Urinary bladder (tissue), 4 donors: ENCODE measurements around the gene CRY2. TPM values are rescaled to one million over a fixed set of nuclear protein-coding genes. Genes with fewer than 3 reads are reported as not detected.
"Not testable (repeated sequence)": the region's sequence is repeated elsewhere in the genome, so short reads cannot be mapped to it uniquely, and the experiment has no call there.

Source experiments
- DNase-seq: peaks from one replicate; pipeline ENCODE4 v3.0.0-alpha.2; 2015; ENCODE audit errors: extremely low spot score
- H3K27ac ChIP-seq: one replicate; pipeline ENCODE4 v1.5.1; 2013; ENCODE audit warnings: low read depth, mild to moderate bottlenecking, moderate library complexity
- H3K36me3 ChIP-seq: one replicate; pipeline ENCODE4 v1.6.1; 2013; ENCODE audit warnings: mild to moderate bottlenecking, moderate library complexity; ENCODE audit not compliant: insufficient read depth
- H3K4me1 ChIP-seq: one replicate; pipeline ENCODE4 v1.6.1; 2013; ENCODE audit warnings: mild to moderate bottlenecking, moderate library complexity; ENCODE audit not compliant: insufficient read depth
- H3K4me3 ChIP-seq: one replicate; pipeline ENCODE4 v1.5.1; 2013; ENCODE audit warnings: low read depth, low read length
- WGBS: extraction: QIAGEN DNeasy Blood & Tissue Kit; methylation state at CpG from one replicate; pipeline ENCODE4 v1.1.7; 2013; 5-methylcytosine and 5-hydroxymethylcytosine counted together
- polyA plus RNA-seq: library from polyadenylated mRNA; stranded (reverse); fragments of 200-250 nt; gene quantifications from one replicate; pipeline ENCODE4 v1.2.3, GENCODE V29; 2013
- total RNA-seq: library from RNA; depleted of rRNA; stranded (reverse); fragments of >200 nt; gene quantifications from one replicate; pipeline ENCODE4 v1.2.3, GENCODE V29; 2014
- donor health status: healthy with polysubstance abuse.
- donor health status: healthy.

Gene CRY2
- total and polyA plus RNA-seq, 2 donors = 31.0 to 32.4 TPM

GRCh38 chr11:45820211-45820857 lies 26.9 kb upstream of the CRY2 start:
- DNase-seq = no peak
- Histone ChIP-seq H3K4me3 (no peak overlapping the region), H3K27ac (no peak overlapping the region), H3K36me3 (no peaks in the 10 kb centered on the region), H3K4me1 (no peaks in the 10 kb centered on the region)
- WGBS = 74% methylated on average over 5 of the region's 5 CpGs

DNA sequence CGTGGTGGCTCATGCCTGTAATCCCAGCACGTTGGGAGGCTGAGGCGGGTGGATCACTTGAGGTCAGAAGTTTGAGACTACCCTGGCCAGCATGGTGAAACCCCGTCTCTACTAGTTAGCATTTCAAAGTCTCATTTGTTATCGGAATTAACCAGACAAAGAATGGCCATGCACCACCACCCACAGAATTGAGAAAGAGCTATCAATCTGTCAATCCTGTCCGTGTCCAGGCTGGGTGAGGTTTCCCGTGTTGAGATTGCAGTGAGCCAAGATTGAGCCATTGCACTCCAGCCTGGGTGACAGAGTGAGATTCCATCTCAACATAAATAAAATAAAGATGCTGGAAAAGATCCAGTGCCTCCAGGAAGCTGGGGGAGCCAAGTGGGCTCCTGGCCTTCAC lies 20.8 kb upstream of the CRY2 start:
- H3K4me1 ChIP-seq, H3K4me3 ChIP-seq, DNase-seq, H3K36me3 ChIP-seq, H3K27ac ChIP-seq: not testable (repeated sequence)
- WGBS = 45% methylated on average over 7 of the region's 7 CpGs

DNA sequence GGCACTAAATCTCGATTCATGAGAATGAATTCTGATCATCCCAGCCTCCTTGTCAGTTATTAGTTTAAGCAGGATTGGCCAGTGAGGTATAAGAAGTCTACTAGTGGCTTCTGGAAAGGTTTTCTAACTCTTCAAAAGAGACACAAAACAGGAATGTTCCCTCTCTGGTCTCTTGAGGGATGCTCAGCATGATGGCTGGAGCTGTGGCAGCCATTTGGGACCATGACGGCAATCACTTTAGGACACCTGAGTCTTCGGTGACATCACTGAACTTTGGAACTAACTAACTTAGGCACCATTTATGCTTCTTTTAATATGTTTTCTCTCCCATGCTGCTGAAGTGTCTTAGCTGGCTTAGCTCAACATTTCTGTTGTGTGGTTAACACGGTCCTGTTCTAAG lies 20.2 kb upstream of the CRY2 start:
- H3K4me3 ChIP-seq = no peak overlapping the region
- no peak for DNase-seq
- H3K27ac ChIP-seq = no peak overlapping the region
- 94% methylated on average over 4 of the region's 4 CpGs for WGBS
- no peaks in the 10 kb centered on the region for H3K36me3 ChIP-seq
- H3K4me1 ChIP-seq = no peaks in the 10 kb centered on the region

GRCh38 chr11:45828996-45829395 lies 18.3 kb upstream of the CRY2 start:
- WGBS = 60% methylated on average over 4 of the region's 4 CpGs
- H3K4me3 ChIP-seq = no peak overlapping the region
- H3K4me1 ChIP-seq = no peaks in the 10 kb centered on the region
- DNase-seq = no peak
- no peaks in the 10 kb centered on the region for H3K36me3 ChIP-seq
- no peak overlapping the region for H3K27ac ChIP-seq

GRCh38 chr11:45830596-45830995 lies 16.7 kb upstream of the CRY2 start:
- H3K36me3 ChIP-seq = no peaks in the 10 kb centered on the region
- no peaks in the 10 kb centered on the region for H3K4me1 ChIP-seq
- no peak overlapping the region for H3K4me3 ChIP-seq
- 92% methylated on average over 2 of the region's 2 CpGs for WGBS
- H3K27ac ChIP-seq = no peak overlapping the region
- DNase-seq = no peak

- no peak for DNase-seq
- no peak overlapping the region for H3K4me3 ChIP-seq
- 67% methylated on average over 9 of the region's 9 CpGs for WGBS
- H3K36me3 ChIP-seq = no peaks in the 10 kb centered on the region
- H3K27ac ChIP-seq = no peak overlapping the region
- no peaks in the 10 kb centered on the region for H3K4me1 ChIP-seq
Observed at GRCh38 chr11:45832811-45833441, 14.3 kb upstream of the CRY2 start.

DNA sequence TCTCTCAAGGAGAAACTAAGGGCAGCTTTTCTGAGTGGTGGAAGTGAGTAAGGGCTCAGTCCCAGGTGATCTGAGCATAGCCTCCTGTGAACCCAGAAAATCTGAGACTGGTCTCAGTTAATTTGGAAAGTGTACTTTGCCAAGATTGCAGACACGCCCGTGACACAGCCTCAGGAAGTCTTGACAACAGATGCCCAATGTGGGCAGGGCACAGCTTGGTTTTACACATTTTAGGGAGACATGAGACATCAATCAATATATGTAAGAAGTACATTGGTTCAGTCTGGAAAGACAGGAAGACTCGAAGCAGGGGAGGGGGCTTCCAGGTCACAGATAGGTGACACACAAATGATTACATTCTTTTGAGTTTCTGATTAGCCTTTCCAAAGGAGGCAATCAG lies 13.5 kb upstream of the CRY2 start:
- H3K4me1 ChIP-seq = no peaks in the 10 kb centered on the region
- WGBS = 70% methylated on average over 3 of the region's 3 CpGs
- H3K36me3 ChIP-seq = no peaks in the 10 kb centered on the region
- H3K27ac ChIP-seq = no peak overlapping the region
- no peak overlapping the region for H3K4me3 ChIP-seq
- DNase-seq = no peak

DNA sequence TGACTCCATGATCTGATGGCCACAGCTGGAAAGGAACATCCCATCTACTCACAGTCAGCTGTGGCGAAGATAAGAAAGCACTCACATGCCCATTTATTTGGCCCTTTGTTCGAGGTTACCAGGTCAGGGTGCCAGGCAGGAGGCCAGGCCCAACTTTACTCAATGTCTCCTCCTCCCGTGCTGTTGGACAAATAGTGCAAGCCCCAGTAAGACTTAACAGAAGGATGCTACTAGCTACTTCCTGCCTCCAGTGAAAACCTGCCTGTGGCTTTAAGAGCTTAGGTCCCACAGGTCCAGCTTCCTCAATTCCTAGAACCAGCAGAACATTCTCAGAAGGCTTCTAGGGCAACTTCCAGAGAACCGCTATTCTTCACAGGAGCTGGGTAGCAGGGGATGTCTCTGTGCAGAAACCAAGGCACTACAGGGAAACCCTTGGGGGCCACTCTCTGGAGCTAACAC lies 12.9 kb upstream of the CRY2 start:
- no peak overlapping the region for H3K27ac ChIP-seq
- 71% methylated on average over 4 of the region's 4 CpGs for WGBS
- H3K4me1 ChIP-seq = no peaks in the 10 kb centered on the region
- DNase-seq = no peak
- no peaks in the 10 kb centered on the region for H3K36me3 ChIP-seq
- H3K4me3 ChIP-seq = no peak overlapping the region

DNA sequence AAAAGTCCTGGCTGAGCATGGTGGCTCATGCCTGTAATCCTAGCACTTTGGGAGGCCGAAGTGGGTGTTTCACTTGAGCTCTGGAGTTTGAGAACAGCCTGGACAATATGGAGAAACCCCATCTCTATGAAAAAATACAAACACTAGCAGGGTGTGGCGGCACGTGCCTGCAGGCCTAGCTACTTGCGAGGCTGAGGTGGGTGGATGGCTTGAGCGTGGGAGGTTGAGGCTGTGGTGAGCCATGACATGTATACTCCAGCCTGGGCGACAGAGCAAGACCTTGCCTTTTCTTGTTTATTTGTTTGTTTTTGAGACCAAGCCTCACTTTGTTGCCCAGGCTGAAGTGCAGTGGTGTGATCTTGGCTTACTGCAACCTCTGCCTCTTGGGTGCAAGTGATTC lies 8.1 kb upstream of the CRY2 start:
- WGBS = 89% methylated on average over 6 of the region's 6 CpGs
- DNase-seq = no peak
- no peak overlapping the region for H3K4me3 ChIP-seq
- H3K36me3 ChIP-seq = no peaks in the 10 kb centered on the region
- no peaks in the 10 kb centered on the region for H3K4me1 ChIP-seq
- no peak overlapping the region for H3K27ac ChIP-seq

GRCh38 chr11:45840251-45840650 lies 7.0 kb upstream of the CRY2 start:
- not testable (repeated sequence) for DNase-seq, H3K27ac ChIP-seq, H3K4me1 ChIP-seq, H3K4me3 ChIP-seq, H3K36me3 ChIP-seq
- 91% methylated on average over 13 of the region's 13 CpGs for WGBS

DNA sequence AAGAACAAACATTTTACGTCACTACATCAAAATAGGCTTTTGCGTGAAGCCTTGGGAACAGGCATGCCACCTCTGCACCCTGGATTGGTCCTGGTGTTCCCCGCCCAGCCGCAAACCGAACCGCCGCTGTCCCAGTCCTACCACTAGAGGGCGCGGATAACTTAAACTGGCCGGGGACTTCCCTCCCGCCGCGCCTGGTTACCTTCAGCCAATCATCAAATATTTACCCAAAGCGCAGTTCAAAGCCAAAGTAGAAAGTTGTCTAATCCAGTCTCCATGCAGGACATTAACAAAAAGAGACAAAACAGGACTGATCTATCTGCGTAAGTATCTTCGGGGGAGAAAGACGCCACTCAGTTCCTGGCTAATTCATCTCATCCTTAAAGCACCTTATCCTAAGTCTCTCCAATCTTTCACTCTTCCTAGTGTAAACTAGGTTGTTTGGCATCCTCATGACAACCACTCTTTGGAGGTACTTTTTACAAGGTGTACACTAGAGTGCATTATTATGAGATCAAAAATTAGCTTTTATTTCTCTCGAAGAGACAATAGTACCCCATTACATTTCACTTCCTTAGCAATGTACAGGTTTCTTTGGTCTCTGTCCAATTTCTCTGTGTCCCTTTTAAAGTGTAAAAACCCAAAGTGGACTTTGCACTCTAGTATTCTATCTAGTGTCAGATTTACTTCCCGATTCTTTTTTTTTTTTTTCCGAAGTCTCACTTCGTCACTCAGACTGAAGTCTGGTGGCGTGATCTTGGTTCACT lies 3.9 kb upstream of the CRY2 start:
- no peaks in the 10 kb centered on the region for H3K4me1 ChIP-seq
- no peaks in the 10 kb centered on the region for H3K36me3 ChIP-seq
- H3K27ac ChIP-seq = peak overlapping the region; percentile 51
- no peak overlapping the region for H3K4me3 ChIP-seq
- WGBS = 15% methylated on average over 22 of the region's 22 CpGs
- peak; percentile 91 for DNase-seq

DNA sequence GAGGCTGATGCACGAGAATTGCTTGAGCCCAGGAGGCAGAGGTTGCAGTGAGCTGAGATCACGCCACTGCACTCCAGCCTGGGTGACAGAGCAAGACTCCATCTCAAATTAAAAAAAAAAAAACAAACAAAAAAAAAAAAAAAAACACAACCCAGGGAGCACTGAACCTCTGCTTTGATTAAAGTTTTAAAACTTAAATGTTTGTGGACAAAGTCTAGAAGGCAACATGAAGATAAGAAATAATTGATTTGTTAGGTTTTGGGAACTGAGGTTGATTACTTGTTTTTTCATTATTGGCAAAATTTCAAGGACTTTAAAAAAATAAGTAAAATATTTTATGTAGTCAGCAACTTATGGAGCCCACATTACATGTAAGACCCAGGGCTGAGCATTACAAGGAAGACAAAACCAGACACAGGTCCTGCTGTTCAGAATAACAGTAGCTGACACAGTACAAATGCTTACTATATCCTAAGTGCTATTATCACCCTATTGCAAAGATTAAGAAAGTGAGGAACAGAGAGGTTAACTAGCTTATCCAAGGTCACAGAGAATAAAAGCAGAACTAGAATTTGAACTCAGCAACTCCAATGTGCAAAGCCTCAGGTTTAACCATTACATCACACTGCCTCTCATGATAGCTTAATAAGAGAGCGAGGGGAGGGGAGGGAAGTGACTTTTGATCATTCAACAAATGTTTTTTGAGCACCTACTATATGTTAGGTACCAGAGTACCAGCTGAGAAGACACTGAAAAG lies 2.3 kb upstream of the CRY2 start:
- DNase-seq = no peak
- 88% methylated on average over 3 of the region's 3 CpGs for WGBS
- no peaks in the 10 kb centered on the region for H3K36me3 ChIP-seq
- no peak overlapping the region for H3K4me3 ChIP-seq
- H3K4me1 ChIP-seq = no peaks in the 10 kb centered on the region
- no peak overlapping the region for H3K27ac ChIP-seq

- 82% methylated on average over 4 of the region's 4 CpGs for WGBS
- Histone ChIP-seq H3K4me1 (no peaks in the 10 kb centered on the region), H3K27ac (peak overlapping the region; percentile 87), H3K4me3 (no peak overlapping the region), H3K36me3 (no peaks in the 10 kb centered on the region)
- no peak for DNase-seq
Observed at GRCh38 chr11:45846174-45846675, 1.1 kb upstream of the CRY2 start.
